ENCODE data around the gene NRXN2.

GRCh38 chr11:64665411-64665821 lies 57.6 kb downstream of the NRXN2 start:
- TF ChIP-seq POLR2AphosphoS5 (IDR thresholded peaks at IDR 0.05; ENCODE audit: borderline replicate concordance, low read depth, low read length) = no peak
- TF ChIP-seq EZH2 (IDR thresholded peaks at IDR 0.05) = no peak
